GM23248 (cell line): ENCODE data around the gene TDP2. TPM values are rescaled to one million over a fixed set of nuclear protein-coding genes. Genes with fewer than 3 reads are reported as not detected.

Experiments
- DNase-seq: peaks from one replicate; pipeline ENCODE4 v3.0.0-alpha.2; 2015
- H2AFZ ChIP-seq: fragments of 200-600 bp; sonication (generic); 2 replicates; pipeline ENCODE4 v1.6.1; 2016; ENCODE audit warnings: antibody characterized with exemption
- H3F3A ChIP-seq: fragments of 200-600 bp; sonication (generic); 2 replicates; pipeline ENCODE4 v1.6.1; 2016; ENCODE audit warnings: mild to moderate bottlenecking, antibody characterized with exemption, mixed run types; ENCODE audit not compliant: insufficient read depth
- H3K27ac ChIP-seq: fragments of 200-600 bp; sonication (generic); 2 replicates; pipeline ENCODE4 v1.5.1; 2016; ENCODE audit warnings: mild to moderate bottlenecking
- H3K27me3 ChIP-seq: fragments of 200-600 bp; sonication (generic); replicated peaks from 2 replicates; pipeline ENCODE4 v1.6.1; 2016; ENCODE audit warnings: mild to moderate bottlenecking; ENCODE audit not compliant: insufficient read depth
- H3K36me3 ChIP-seq: fragments of 200-600 bp; sonication (generic); 2 replicates; pipeline ENCODE4 v1.6.1; 2016; ENCODE audit warnings: low read depth, mild to moderate bottlenecking
- H3K4me1 ChIP-seq: fragments of 200-600 bp; sonication (generic); 2 replicates; pipeline ENCODE4 v1.6.1; 2016; ENCODE audit warnings: mild to moderate bottlenecking; ENCODE audit not compliant: insufficient read depth
- H3K4me2 ChIP-seq: fragments of 200-600 bp; sonication (generic); one replicate; pipeline ENCODE4 v1.6.1; 2016; ENCODE audit warnings: mild to moderate bottlenecking; ENCODE audit not compliant: unreplicated experiment
- H3K4me3 ChIP-seq: fragments of 200-600 bp; sonication (generic); 2 replicates; pipeline ENCODE4 v1.5.1; 2016; ENCODE audit warnings: mild to moderate bottlenecking
- H3K79me2 ChIP-seq: fragments of 200-600 bp; sonication (generic); 2 replicates; pipeline ENCODE4 v1.6.1; 2016; ENCODE audit warnings: mild to moderate bottlenecking; ENCODE audit not compliant: insufficient read depth
- H3K9ac ChIP-seq: fragments of 200-600 bp; sonication (generic); 2 replicates; pipeline ENCODE4 v1.6.1; 2016; ENCODE audit warnings: mild to moderate bottlenecking
- H3K9me2 ChIP-seq: fragments of 200-600 bp; sonication (generic); 2 replicates; pipeline ENCODE4 v1.6.1; 2016; ENCODE audit warnings: mixed run types, mild to moderate bottlenecking, moderate library complexity; ENCODE audit not compliant: insufficient read depth
- H3K9me3 ChIP-seq: fragments of 200-600 bp; sonication (generic); one replicate; pipeline ENCODE4 v1.6.1; 2017; ENCODE audit warnings: low read depth
- H4K20me1 ChIP-seq: fragments of 200-600 bp; sonication (generic); 2 replicates; pipeline ENCODE4 v1.6.0; 2016; ENCODE audit not compliant: insufficient read depth
- EZH2 ChIP-seq: fragments of 200-600 bp; sonication (generic); IDR thresholded peaks from 2 replicates; pipeline ENCODE4 v1.6.1; 2018; ENCODE audit warnings: antibody characterized with exemption, mild to moderate bottlenecking; ENCODE audit not compliant: insufficient read depth, poor library complexity, severe bottlenecking
- EZH2phosphoT487 ChIP-seq: fragments of 200-600 bp; sonication (generic); IDR thresholded peaks from 2 replicates; pipeline ENCODE4 v1.6.1; 2018; ENCODE audit warnings: antibody characterized with exemption, moderate library complexity, mild to moderate bottlenecking, low read depth; ENCODE audit not compliant: insufficient read depth
- WGBS, 2 experiments: methylation state at CpG; one replicate each; pipeline ENCODE4 v1.1.6; 2015 to 2017; ENCODE audit warnings: low lambda C conversion rate in 2 of 2, low coverage in 1 of 2; ENCODE audit errors: missing lambda C conversion rate in 2 of 2; 5-methylcytosine and 5-hydroxymethylcytosine counted together
- in situ Hi-C: fragments of 300-500 bp; cut with MboI; formaldehyde crosslinking; loops from 2 replicates; pipeline ENCODE4 v1.15.0; 2020
- polyA plus RNA-seq: library from polyadenylated mRNA; unstranded; fragments of >200 nt; fragmentation: Nextera tagmentation; extraction: Ambion mirVana; gene quantifications from 2 replicates; pipeline ENCODE4 v1.2.1, GENCODE V29; 2016
- total RNA-seq: library from RNA; depleted of rRNA; stranded (reverse); fragments of >200 nt; shearing (Covaris generic); gene quantifications from 2 replicates; pipeline ENCODE4 v1.2.3, GENCODE V29; 2014

Gene TDP2
- total and polyA plus RNA-seq, 2 experiments from 2014 or later, result 24.9 to 34.5 TPM

- peaks cover 17% of the 10 kb centered on the region; the same call in 1 of the 2 replicates for H3F3A ChIP-seq
- H3K4me1 ChIP-seq, result peaks cover 10% of the 10 kb centered on the region
- H2AFZ ChIP-seq, result peak overlapping the region; percentile 56
- H3K9me3 ChIP-seq, result no peaks in the 10 kb centered on the region
- H3K36me3 ChIP-seq, result peaks cover 13% of the 10 kb centered on the region; the same call in 1 of the 2 replicates
- TF ChIP-seq EZH2phosphoT487, result no peak
- no peak for TF ChIP-seq EZH2
- 32% methylated on average over 9 of the region's 9 CpGs for whole genome bisulfite sequencing, 2 experiments
- H3K79me2 ChIP-seq, result peaks cover 78% of the 10 kb centered on the region
- H3K9me2 ChIP-seq, result no peaks in the 10 kb centered on the region
- in situ Hi-C loops, result no loop called here
- peak overlapping the region; percentile 32 for H3K4me2 ChIP-seq
- H3K9ac ChIP-seq, result peak overlapping the region; percentile 68
- H4K20me1 ChIP-seq, result no peaks in the 10 kb centered on the region
- no peaks in the 10 kb centered on the region for H3K27me3 ChIP-seq
- peak overlapping the region; percentile 93 for H3K27ac ChIP-seq
- no peak overlapping the region for H3K4me3 ChIP-seq
- DNase-seq, result peak; percentile 91
Observed at GRCh38 chr6:24658573-24659560, 7.8 kb downstream of the TDP2 start.

- WGBS, 2 experiments, result 21% methylated on average over 1 of the region's 1 CpG
Observed at GRCh38 chr6:24655215-24655614, 11.5 kb downstream of the TDP2 start.

GRCh38 chr6:24650365-24650764, 16.3 kb downstream of the TDP2 start:
- Histone ChIP-seq H4K20me1 (no peaks in the 10 kb centered on the region), H3K9me2 (no peaks in the 10 kb centered on the region), H3K27me3 (no peaks in the 10 kb centered on the region), H3K4me2 (no peak overlapping the region), H3K4me1 (no peaks in the 10 kb centered on the region), H3K27ac (no peak overlapping the region), H3K36me3 (peaks cover 39% of the 10 kb centered on the region), H3K79me2 (peaks cover 6% of the 10 kb centered on the region), H3K9me3 (no peaks in the 10 kb centered on the region), H3F3A (no peaks in the 10 kb centered on the region), H3K9ac (no peak overlapping the region), H3K4me3 (no peak overlapping the region), H2AFZ (no peak overlapping the region)
- no peak for DNase-seq
- TF ChIP-seq EZH2phosphoT487 (no peak), EZH2 (no peak)
- in situ Hi-C loops, result no loop called here
- WGBS, 2 experiments, result 71 to 73% methylated on average over 3 of the region's 3 CpGs

More at GRCh38 chr6:24655215-24655614, 11.5 kb downstream of the TDP2 start:
- no peaks in the 10 kb centered on the region for H4K20me1 ChIP-seq
- H3K9me3 ChIP-seq, result no peaks in the 10 kb centered on the region
- no peaks in the 10 kb centered on the region for H3K9me2 ChIP-seq
- no peak overlapping the region for H3K4me2 ChIP-seq
- no peak overlapping the region for H2AFZ ChIP-seq
- peaks cover 17% of the 10 kb centered on the region; the same call in 1 of the 2 replicates for H3F3A ChIP-seq
- H3K79me2 ChIP-seq, result peaks cover 47% of the 10 kb centered on the region
- peaks cover 10% of the 10 kb centered on the region for H3K4me1 ChIP-seq
- H3K27me3 ChIP-seq, result no peaks in the 10 kb centered on the region
- no peak overlapping the region for H3K4me3 ChIP-seq
- in situ Hi-C loops, result no loop called here
- no peak for DNase-seq
- no peak overlapping the region for H3K27ac ChIP-seq
- H3K36me3 ChIP-seq, result peaks cover 43% of the 10 kb centered on the region
- no peak for TF ChIP-seq EZH2phosphoT487
- no peak for TF ChIP-seq EZH2
- H3K9ac ChIP-seq, result no peak overlapping the region

GRCh38 chr6:24649691-24650090, 17.0 kb downstream of the TDP2 start:
- in situ Hi-C loops, result no loop called here
- no peak for DNase-seq
- no peaks in the 10 kb centered on the region for H4K20me1 ChIP-seq
- no peak overlapping the region for H3K9ac ChIP-seq
- WGBS, 2 experiments, result 96 to 97% methylated on average over 2 of the region's 2 CpGs
- no peaks in the 10 kb centered on the region; the same call in 1 of the 2 replicates for H3K27me3 ChIP-seq
- H3K4me3 ChIP-seq, result no peak overlapping the region
- no peaks in the 10 kb centered on the region for H3K4me1 ChIP-seq
- H2AFZ ChIP-seq, result no peak overlapping the region
- H3K79me2 ChIP-seq, result no peaks in the 10 kb centered on the region
- H3K36me3 ChIP-seq, result peaks cover 39% of the 10 kb centered on the region
- H3K9me2 ChIP-seq, result no peaks in the 10 kb centered on the region
- no peak overlapping the region for H3K4me2 ChIP-seq
- no peak for TF ChIP-seq EZH2
- TF ChIP-seq EZH2phosphoT487, result no peak
- H3K9me3 ChIP-seq, result no peaks in the 10 kb centered on the region
- H3K27ac ChIP-seq, result no peak overlapping the region
- H3F3A ChIP-seq, result no peaks in the 10 kb centered on the region
